GM19455 (cell line): ENCODE measurements around the gene RBBP4.
"Not testable (repeated sequence)": the region's sequence is repeated elsewhere in the genome, so short reads cannot be mapped to it uniquely, and the experiment has no call there.

Experiments used
- ATAC-seq: cut with Tn5 transposase; IDR thresholded peaks from one replicate; pipeline ENCODE4 v1.9.1; 2021; ENCODE audit not compliant: unreplicated experiment

Gene RBBP4

DNA sequence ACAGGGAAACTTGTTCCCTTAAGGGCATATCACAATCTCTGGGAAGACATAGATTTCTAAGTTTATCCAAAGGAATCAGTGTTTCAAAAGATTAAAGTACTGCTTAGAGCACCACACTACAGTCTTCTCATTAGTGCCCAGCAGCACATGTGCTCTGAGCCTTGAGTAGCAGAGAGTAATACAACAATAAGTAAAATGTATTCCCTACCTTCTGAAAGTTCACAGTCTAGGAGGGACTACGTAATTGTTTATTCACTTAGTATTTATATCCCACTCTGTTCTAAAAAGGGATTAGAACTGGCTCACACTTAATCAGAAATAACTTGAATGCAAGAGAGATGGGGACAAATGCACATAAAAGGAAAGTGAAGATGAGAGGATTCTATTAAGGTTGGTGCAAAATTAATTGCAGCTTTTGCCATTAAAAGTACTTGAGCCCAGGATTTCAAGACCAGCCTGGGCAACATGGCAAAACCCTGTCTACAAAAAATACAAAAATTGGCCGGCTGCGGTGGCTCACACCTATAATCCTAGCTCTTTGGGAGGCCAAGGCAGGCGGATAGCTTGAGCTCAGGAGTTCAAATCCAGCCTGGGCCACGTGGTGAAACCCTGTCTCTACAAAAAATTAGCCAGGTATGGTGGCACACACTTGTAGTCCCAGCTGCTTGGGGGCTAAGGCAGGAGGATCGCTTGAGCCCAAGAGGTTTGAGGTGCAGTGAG is 42.6 kb downstream of the RBBP4 start:
- no peak for ATAC-seq

- ATAC-seq, result no peak
Measured at GRCh38 chr1:32695098-32695904, 44.3 kb downstream of the RBBP4 start.

GRCh38 chr1:32696041-32696440 is 45.0 kb downstream of the RBBP4 start:
- no peak for ATAC-seq

- not testable (repeated sequence) for ATAC-seq
Measured at GRCh38 chr1:32696996-32697395, 46.0 kb downstream of the RBBP4 start.

- no peak for ATAC-seq
Measured at GRCh38 chr1:32701421-32701911, 50.5 kb downstream of the RBBP4 start.

DNA sequence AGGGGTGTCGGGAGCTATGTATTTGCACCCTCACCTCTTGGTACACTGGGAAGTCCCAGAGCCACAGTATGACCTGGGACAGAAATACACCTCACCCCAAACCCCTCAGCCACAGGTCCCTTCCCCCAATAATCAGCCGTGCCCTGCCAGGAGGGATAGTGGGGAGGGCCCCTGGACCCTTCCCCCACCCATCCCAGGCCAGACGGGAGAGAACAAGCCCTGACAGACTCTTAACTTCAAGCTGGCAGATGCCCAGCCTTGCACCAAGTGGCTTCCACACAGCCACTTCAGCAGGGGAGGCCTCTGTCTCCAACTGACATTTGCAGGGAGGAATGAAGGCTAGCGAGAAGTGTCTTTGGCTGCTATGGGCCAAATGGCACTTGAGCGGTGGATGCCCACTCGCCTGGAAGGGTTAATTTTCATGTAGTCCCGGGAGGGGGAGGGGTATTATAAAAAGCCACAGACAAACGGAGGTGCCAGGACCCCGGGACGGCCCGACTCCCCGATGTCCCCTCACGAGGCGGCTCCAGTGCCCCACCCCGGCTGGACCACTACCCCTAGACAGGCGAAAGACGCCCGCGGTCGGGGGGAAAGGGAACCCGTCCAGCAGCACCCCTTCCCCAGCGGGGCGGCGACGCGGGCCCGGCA is 51.1 kb downstream of the RBBP4 start:
- no peak for ATAC-seq

DNA sequence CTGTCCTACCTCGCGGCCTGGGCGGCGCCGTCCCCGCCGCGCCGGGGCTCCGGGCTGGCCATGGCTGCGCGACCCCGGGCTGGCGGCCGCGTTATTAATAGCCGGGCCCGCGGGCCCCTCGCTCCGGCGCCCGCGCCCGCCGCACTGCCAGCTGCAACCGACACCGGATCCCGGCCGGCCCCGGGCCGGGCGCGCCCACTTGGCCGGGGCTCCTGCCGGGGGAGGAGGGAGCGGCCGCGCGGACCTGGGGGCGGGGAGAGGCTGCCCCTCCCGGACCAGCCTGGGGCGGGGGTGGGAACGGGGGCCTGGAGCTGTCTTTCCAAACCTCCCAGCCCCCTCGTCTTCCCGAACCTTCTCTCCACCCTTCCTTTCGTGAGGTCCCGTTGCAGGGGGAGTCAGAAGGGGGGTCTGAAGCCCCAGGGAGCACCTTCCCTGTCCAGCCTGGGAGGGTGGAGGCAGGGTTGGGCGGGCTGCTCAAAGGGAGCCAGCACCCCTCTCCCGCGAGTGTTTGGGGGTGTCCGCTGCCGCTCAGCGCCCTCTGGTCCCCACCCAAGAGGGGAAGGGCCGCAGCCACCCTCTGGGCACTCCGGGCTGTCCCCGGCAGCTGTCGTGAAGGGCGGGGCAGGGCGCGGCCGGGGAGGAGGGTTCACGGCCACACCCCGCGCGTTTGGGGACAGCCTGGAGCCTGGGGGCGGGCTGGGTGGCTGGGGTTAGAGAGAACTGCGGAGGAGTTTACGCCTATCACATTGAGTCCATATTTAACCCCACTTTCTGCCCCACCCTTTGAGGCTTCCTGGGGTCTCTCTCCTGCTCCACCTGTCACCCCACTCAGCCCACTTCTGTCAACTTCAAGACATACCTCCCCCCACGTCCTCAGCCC is 51.8 kb downstream of the RBBP4 start, which contains the start of gene SYNC:
SYNC (minus strand) TSS at position 172 of the 880 bp plus-strand sequence; CDS start at position 62, 110 bp downstream.
- ATAC-seq, result no peak

GRCh38 chr1:32703479-32704291 is 52.7 kb downstream of the RBBP4 start:
- no peak for ATAC-seq

DNA sequence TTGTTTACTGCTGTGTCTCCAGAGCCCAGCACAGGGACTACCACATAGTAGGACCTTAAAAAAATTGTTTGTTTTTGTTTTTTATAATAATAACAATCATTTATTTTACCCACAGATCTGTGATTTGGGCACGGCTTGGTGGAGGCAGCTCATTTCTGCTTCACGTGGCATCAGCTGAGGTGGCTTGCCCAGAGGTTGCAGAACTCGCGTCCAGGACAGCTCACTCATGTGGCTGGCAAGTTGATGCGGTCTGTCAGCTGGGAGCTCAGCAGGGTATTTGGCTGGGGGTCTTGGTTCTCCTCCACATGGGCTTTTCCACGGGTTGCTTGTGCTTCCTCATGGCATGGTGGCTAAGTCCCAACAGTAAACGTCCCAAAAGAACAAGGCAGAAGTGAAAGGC is 54.5 kb downstream of the RBBP4 start:
- no peak for ATAC-seq

DNA sequence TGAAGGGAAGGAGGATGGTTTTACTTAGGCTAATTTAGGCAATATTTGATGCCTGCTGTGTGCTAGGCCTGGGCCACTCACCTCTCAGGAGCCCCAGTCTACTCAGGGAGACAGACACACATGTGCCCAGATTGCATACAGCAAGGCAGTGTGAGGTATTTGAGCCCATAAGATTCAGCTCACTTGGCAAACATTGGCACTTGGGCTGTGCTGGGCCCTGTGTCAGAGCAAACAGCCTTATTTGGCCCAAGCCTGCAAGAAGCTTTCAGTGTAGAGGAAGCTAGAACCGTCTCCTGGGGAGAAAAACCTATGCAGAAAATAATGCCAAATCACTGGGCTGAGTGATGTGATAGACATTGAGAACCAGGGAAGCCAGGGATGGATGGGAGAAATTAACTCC is 55.5 kb downstream of the RBBP4 start:
- no peak for ATAC-seq

DNA sequence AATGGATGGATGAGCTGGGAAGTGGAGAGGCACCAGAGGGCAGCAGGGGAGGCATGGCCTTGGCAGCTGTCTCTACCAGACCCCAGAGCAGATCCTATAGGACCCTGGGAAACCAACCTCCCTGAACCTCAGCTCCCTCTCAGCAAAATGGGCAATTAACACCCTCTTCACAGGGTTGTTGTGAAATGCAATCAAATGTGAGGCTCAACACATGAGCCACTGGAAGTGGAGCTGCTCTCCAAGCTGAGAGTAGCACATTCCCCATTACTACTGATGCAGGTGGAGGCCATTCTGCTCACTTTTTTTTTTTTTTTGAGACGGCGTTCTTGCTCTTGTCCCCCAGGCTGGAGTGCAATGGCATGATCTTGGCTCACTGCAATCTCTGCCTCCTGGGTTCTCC is 58.1 kb downstream of the RBBP4 start:
- no peak for ATAC-seq

GRCh38 chr1:32709476-32709875 is 58.5 kb downstream of the RBBP4 start:
- no peak for ATAC-seq

- not testable (repeated sequence) for ATAC-seq
Measured at GRCh38 chr1:32711221-32711620, 60.2 kb downstream of the RBBP4 start.

DNA sequence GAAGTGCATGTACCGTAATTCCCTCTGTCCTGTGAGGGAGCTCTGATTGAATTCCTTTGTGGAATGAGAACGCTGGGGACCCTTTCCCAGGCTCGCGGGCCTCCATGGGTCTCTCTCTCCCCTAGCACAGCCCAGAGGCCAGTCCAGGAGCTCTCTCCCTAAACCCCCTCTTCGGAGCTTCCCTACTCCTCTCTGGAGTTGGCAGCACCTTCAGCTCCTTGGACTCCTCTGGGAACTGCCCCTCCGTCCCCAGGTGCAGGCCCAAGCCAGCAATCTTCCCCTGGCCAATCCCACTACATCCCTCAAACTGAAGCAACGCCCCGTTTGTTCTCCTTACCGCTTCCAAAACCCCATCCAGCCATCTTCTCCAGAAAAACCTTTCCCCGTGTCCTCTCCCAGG is 62.1 kb downstream of the RBBP4 start:
- no peak for ATAC-seq

DNA sequence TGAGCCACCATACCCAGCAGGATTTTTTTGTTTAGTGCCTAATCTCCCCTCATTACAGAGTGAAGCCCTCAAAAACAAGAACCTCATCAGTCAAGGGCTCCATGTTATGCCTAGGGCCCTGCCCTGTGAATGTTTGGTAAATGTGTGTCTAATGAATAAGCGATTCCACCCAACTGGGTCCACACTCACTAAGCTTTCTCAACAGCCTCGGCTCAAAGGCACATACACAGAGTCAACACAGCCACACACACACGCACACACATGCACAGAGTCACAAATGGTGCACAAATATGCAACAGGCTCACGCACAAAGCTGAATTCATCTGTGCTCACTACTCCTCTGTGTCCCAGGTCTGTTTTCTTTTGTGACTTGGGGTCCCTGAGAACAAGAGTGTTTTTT is 63.3 kb downstream of the RBBP4 start:
- ATAC-seq, result no peak

DNA sequence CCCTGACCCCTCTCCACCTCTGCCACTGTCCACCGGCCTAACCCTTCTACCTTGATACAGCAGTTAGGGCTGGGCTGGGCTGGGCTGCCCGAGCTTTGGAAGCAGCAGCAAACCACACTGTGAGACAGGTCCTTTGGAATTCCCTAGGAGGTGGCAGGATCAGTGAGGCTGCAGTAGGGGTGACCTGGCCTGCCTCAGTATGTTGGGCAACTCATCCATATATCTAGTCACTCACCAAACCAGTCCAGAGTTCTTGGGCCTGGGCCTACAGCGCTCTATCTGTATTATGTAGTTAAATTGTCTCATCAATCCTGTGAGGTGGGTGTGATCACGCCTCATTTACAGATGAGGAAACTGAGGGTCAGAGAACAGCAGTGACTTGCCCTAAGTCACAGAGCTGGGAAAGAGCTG is 64.9 kb downstream of the RBBP4 start:
- ATAC-seq, result no peak

DNA sequence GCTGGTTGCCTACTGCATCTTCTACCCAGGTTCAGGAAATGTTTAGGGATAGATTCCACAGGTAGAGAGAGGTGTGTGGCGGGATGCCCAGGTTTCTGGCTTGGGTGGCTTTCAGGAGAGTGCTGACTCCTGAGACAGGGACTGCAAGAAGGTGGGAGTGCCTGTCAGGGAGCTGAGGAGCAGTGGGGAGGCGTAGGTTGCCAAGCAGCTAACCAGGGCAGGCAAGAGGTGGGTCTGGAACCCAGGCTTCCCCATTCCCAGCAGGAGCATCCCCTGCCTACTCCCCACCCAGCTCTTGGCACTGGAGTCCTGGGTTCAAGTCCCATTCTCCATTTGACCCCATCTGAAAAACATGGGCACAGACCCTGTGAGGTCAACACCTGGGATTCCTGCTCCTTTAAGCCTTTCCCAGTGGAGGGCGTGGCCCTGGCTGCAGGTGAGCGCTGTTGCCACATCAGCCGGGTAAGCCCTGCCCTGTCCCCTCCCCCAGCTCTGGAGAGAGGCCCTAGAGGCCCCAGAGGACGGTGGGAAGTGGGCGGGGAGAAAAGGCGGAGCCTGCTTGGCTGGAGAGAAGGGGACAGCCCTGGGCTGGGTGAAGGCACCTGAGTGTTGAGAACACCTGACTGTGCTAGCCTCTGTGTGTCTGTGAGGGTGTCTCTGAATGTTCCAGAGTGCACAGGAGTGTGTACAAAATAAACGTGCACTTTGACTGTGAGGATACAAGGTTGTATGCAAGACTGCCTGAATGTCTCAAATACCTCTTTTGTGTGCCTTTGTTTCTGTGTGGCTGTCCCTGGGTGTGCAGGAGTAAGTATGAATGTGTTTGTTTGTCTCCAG is 65.5 kb downstream of the RBBP4 start:
- ATAC-seq, result no peak

DNA sequence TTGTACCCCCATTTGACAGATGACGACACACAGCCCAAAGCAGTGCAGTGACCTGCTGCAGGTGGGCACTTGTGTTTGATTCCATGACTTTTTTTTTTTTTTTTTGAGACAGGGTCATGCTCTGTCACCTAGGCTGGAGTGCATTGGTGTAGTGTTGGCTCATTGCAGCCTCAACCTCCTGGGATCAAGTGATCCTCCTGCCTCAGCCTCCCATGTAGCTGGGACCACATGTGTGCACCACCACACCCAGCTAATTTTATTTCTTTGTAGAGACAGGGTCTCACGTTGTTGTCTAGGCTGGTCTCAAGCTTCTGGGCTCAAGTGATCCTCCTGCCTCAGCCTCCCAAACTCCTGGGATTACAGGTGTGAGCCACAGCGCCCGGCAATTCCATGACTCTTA is 66.5 kb downstream of the RBBP4 start:
- no peak for ATAC-seq

- no peak for ATAC-seq
Measured at GRCh38 chr1:32718036-32718435, 67.0 kb downstream of the RBBP4 start.
